GM21528 (cell line): ENCODE results near the gene BCL2L13.
A peak's percentile ranks its signal among the peaks of the same experiment; 100 is the strongest.
"Not testable (repeated sequence)": the region's sequence is repeated elsewhere in the genome, so short reads cannot be mapped to it uniquely, and the experiment has no call there.

Experiments
- ATAC-seq: cut with Tn5 transposase; IDR thresholded peaks from one replicate; pipeline ENCODE4 v1.9.1; 2021; ENCODE audit warnings: mild to moderate bottlenecking, moderate library complexity; ENCODE audit not compliant: unreplicated experiment, low FRiP score

Gene BCL2L13

DNA sequence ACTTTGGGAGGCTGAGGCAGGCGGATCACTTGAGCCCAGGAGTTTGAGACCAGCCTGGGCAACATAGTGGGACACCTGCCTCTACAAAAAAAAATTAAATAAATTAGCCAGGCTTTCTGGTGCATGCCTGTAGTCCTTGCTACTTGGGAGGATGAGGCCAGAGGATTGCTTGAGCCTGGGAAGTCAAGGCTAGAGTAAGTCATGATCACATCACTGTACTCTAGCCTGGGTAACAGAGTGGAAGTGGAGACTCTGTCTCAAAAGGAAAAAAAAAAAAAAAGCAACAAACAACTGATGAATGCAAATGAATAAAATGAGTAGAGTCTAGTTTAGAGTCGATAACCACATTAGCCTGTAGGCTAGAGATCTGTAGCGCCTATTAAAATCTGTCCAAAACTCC is 3.9 kb upstream of the BCL2L13 start:
- no peak for ATAC-seq

DNA sequence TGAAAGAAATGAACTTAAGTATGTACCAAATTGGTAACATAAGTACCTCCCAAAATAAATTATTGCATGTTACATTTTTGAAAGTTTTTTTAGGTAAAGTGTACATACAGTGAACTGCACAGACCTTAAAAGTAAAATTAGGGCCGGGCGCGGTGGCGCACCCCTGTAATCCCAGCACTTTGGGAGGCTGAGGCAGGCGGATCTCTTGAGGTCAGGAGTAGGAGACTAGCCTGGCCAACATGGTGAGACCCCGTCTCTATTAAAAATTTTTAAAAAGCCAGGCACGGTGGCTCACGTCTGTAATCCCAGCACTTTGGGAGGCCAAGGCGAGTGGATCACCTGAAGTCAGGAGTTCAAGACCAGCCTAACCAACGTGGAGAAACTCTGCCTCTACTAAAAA is 1.7 kb upstream of the BCL2L13 start:
- not testable (repeated sequence) for ATAC-seq

DNA sequence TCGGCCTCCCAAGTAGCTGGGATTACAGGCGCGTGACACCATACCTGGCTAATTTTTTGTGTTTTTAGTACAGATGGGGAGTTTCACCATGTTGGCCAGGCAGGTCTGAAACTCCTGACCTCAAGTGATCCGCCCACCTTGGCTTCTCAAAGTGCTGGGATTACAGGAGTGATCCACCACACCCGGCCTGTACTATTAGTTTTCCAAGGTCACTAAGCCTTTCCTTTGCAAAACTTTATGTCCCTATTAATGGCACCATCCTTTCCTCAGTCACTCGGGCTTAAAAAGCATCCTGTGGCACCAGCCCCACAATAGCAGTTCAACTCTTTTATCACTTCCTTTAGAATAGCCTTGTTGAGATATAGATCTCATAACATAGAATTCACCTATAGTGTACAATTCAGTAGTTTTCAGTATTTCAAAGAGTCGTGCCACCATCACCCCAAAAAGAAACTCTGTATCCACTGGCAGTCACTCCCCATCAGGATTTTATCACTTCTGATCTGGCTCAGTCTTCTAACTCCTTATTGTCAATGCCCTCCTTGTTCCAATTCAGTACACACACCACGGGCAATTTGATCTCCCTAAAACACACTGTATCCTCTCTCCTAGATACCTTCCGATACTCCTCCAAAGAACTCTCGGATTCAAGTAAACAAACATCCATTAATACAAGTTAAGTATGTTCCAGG is 921 bp upstream of the BCL2L13 start:
- no peak for ATAC-seq

DNA sequence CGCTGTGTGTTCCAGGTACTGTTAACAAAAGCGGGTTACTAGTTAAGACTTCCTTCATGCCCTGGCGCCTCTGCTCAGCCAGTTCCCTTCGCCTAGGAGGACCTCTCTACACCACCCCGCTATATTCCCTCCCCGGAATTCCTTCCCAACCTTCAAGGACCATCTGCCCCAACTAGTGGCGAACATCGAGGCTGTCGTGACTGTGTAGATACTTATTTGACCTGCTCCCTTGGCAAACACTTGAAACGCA is 450 bp upstream of the BCL2L13 start:
- ATAC-seq: peak; percentile 34

DNA sequence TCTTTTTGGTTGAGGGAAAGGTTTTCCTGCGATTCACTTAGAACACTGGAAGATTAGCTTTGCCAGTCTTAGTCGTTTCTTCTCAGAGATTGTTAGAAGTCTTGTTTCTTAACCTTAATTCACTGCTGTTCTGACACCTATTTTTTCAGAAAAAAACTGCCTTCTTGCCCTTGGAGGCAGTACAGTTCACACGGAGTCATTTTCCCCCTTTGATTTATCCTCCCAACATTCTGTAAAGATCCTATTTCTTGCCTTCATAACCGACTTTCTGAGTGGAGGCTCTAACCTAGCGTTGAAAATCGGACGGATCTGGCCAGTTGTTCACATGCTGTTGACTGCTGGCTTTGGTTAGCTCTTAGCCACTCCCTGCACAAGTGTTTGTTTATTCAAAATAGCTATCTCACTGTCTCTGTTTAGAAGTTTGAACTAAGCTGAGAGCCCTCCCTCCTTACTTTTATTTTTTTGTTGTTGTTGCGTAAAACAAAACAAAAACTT is 737 bp downstream of the BCL2L13 start:
- no peak for ATAC-seq

DNA sequence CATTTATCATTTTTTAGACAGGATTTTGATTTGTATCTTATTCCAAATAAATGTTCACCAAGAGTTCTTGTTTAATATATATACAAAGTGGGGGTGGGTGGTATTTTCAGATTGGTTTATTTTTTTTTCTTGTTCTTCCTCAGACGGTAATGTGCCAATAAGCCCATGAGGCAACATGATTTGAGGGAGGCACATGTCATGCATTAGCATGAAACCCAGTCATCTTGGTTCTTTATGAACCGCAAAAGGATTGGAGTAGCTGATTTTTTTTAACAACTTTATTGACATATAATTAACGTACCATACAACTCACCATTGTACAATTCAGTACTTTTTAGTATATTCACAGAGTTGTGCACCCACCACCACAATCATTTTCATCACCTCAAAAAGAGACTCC is 2.7 kb downstream of the BCL2L13 start:
- ATAC-seq: no peak

DNA sequence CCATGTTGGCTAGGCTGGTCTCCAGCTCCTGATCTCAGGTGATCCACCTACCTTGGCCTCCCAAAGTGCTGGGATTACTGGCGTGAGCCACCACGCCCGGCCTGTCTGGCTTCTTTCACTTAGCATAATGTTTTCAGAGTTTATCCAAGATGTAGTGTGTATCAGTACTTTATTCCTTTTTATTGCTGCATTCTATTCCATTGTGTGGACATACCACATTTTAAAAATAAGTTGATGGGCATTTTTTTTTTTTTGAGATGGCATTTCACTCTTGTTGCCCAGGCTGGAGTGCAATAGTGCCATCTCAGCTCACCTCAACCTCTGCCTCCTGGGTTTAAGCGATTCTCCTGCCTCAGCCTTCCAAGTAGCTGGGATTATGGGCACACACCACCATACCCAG is 3.8 kb downstream of the BCL2L13 start:
- ATAC-seq: not testable (repeated sequence)

DNA sequence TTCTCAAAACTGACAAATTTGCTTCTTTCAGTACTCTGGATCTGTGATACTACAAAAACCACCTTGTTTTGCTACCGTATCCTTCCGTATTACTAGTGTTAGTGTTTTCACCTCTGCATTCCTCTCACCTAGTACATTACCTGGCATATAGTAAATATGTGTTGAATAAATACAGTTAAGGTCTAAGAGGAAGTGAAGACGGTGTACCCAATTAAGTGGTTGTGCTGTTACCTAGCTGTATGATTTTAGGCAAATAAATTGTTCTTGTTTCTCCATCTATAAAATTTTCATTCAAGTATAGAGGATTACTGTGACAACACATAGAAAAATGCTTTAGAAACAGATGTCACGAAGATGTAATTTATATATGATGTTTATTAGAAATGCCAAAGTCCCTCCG is 8.9 kb downstream of the BCL2L13 start:
- no peak for ATAC-seq

DNA sequence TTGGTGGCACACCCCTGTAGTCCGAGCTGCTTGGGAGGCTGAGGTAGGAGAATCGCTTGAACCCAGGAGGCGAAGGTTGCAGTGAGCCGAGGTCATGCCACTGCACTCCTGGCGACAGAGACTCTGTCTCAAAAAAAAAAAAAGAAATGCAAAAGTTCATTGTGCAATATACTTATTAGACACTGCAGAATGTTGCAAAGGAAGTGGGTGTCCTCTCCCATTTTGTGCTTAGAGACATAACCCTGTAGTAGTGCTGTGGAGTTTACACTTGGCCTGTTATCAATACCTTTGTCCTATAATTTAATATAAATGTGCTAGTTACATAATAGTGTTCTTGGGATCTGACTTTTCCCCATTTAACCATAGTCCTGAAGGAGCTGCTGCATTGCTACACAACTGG is 9.4 kb downstream of the BCL2L13 start:
- ATAC-seq: no peak

DNA sequence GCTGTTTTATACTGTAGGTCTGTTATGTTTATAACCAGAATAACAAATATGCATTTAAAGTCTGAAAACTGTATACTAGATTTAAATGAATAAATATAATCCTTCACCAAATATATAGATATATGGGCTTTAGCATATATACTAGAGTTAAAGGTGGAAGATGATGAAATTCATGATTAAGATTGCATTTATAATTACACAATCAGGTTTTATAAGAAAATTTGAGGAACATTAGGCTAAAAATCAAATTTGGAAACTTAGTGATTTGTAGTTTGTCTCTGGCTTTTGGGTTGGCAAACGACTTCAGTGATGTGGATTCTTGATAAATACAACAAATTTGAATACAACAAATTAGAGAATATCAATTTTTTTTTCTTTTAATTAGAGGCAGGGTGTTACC is 10.0 kb downstream of the BCL2L13 start:
- ATAC-seq: no peak

DNA sequence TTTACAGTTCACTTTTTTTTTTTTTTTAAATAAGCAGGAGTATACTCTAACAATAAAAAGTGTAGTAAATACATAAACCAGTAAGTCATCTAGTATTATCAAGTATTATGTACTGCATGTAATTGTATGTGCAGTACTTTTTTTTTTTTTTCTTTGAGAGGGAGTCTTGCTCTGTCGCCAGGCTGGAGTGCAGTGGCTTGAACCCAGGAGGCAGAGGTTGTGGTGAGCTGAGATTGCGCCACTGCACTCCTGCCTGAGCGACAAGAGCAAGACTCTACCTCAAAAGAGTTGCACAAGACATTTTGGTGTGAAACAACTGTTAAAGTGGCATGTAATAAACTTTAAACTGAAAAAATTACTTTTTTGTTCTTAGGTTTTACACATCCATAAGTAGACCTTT is 16.7 kb downstream of the BCL2L13 start:
- no peak for ATAC-seq

DNA sequence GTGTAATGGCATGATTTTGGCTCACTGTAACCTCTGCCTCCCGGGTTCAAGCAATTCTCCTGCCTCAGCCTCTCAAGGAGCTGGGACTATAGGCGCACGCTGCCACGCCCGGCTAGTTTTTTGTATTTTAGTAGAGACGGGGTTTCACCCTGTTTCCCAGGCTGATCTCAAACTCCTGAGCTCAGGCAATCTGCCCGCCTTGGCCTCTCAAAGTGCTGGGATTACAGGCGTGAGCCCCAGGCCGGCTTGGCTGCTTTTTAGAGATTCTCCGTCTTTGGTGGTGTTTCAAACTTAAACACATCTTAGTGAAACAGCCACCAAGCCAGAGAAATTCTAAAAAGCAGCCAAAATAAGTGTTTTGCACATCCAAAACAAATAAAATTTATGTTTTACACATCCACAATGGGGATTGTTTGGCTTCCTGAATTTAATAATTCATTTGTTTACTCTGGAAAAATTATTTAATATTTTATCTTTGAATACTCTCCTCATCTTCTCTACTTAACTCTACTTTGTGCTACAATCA is 18.4 kb downstream of the BCL2L13 start:
- ATAC-seq: no peak

DNA sequence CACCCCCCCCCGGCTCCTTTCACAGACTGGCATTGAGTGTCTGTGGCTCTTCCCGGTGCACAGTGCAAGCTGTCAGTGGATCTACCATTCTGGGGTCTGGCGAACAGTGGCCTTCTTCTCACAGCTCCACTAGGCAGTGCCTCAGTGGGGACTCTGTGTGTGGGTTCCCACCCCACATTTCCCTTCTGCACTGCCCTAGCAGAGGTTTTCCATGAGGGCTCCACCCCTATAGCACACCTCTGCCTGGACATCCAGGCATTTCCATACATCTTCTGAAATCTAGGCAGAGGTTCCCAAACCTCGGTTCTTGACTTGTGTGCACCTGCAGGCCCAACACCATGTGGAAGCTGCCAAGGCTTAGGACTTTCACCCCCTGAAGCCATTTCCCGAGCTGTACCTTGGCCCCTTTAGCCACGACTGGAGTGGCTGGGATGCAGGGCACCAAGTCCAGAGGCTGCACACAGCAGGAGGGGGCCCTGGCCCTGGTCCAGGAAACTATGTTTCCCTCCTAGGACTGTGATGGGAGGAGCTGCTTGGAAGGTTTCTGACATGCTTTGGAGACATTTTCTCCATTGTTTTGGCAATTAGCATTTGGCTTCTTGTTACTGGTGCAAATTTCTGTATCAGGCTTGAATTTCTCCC is 26.0 kb downstream of the BCL2L13 start:
- ATAC-seq: no peak

DNA sequence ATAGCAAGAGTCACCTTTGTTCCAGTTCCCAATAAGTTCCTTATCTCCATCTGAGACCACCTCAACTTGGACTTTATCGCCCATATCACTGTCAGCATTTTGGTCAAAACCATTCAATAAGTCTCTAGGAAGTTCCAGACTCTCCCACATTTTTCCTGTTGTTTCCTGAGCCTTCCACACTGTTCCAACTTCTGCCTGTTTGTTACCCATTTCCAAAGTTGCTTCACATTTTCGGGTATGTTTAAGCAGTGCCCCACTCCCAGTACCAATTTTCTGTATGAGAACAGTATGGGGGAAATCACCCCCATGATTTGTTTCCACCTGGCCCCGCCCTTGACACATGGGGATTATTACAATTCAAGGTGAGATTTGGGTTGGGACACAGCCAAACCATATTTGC is 26.7 kb downstream of the BCL2L13 start:
- ATAC-seq: no peak

DNA sequence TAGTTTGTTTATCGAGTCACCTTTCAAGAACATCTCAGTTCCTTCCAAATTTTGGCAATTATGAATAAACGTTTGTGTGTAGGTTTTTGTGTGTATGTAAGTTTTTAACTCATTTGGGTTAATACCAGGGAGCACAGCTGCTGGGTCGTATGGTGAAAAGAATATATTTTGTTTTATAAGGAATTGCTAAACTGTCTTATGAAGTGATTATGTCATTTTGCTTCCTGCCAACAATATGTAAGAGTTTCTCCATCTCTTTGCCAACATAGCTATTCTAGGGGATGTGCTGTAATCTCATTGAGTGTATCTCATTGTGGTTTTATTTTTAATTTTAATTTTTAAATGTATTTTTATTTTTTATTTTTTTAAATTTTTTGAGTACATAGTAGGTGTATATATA is 27.3 kb downstream of the BCL2L13 start:
- no peak for ATAC-seq

DNA sequence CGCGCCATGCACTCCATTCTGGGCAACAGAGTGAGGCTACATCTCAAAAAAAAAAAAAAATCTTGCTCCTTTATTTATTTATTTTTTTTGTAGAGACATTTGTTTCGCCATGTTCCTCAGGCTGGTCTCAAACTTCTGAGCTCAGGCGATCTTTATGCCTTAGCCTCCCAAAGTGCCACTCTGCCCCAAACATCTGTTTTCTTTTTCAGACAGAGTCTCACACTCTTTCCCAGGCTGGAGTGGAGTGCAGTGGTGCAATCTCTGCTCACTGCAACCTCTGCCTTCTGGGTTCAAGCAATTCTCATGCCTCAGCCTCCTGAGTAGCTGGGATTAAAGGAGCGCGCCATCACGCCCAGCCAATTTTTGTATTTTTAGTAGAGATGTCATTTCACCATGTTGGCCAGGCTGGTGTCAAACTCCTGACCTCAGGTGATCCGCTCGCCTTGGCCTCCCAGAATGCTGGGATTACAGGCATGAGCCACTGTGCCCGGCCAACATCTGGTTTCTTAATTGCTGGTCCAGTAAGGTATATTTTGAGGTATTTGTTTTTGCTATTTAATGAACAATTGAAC is 33.0 kb downstream of the BCL2L13 start:
- ATAC-seq: not testable (repeated sequence)

DNA sequence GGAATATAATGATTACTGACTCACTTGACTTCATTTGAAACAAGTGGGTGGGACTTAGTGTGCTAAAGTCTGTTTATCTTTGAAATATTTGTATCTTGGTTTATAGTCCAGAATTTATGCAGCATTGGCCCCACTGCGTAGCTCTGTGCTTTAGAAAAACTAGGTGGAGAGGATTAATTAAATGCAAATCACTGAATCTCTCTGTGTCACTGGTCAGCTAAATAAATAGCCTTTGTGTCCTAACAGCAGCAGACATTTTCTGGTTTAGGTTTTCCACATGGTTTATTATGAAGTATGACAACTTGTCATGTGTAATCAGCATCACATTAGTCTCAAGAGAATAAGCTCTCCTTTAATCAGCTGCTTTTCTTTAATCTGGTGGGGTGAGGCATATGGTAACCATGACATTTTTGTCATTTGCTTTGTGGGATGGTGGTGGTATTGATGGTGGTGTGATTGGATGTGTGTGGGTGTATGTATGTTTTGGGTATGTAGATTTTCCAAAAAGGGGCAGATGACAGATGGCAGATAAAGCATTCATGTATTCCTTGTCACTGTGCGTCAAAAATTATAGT is 33.9 kb downstream of the BCL2L13 start:
- ATAC-seq: no peak

DNA sequence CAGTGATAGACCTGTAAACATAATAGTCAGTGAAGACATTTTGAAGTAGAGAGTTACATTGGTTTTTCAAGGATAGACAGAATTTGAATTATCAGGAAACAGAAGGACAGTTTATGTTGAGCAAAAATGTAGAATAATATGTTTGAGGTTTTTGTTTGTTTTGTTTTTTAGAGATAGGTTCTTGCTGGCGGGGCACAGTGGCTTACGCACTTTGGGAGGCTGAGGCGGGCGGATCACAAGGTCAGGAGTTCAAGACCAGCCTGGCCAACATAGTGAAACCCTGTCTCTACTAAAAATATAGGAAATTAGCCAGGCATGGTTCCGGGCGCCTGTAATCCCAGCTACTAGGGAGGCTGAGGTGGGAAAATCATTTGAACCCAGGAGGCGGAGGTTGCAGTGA is 35.6 kb downstream of the BCL2L13 start:
- ATAC-seq: no peak

DNA sequence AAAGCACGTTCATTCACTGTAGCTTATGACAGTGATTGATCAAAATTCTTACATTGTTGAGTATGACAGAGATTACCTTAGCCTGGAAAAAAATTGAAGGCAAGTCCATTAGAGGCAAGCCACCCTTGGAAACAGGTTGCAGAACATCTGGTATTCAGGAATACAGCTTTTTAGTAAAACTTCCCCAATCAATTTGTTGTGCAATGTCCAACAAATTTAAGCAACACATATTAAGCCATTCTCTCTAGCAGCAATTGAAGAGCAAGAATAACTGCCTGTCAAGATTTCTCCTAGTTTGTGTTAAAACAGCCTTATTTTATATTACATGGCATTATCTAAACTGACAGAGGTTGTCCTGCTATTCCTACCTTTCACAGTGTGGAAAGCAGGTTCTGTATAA is 37.0 kb downstream of the BCL2L13 start:
- ATAC-seq: no peak

DNA sequence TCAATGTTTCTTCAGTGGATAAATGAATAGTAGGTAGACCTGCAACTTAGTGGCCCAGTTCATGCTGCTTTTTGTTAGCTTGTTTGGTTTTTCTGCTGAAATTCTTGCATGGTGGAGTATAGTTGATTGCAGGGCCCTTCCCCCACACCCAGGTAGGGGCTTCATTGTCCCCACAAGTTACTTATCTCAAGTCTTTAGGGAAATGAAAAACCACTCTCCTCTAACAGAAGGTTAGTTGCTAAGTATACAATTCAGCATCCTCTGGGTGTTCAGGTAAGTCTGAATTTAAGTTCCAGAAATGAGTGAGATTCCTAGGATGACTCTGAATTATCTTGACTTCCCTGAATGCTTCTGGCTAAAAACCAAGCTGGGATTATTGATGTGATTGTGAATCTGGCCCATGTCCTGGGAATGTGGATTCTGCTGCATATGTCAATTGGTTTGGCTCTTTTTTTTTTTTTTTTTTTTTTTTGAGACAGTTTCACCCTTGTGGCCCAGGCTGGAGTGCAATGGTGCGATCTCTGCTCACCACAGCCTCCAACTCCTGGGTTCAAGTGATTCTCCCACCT is 40.3 kb downstream of the BCL2L13 start:
- ATAC-seq: no peak

DNA sequence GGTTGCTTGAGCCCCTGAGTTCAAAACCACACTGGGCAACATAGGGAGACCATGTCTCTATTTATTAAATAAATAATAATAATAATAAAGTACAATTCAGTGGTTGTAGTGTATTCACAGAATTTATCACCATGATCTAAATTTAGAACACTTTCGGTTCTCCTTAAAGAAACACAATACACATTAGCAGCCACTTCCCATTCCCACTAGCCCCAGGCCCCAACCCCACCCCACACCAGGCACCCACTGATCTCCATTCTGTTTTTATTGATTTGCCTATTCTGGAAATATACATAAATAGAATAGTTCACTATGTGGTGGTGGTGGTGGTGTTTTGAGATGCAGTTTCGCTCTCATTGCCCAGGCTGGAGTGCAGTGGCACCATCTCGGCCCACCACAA is 45.7 kb downstream of the BCL2L13 start:
- no peak for ATAC-seq
